Testis (tissue), 3 donors: ENCODE measurements around the gene TBC1D8B. TPM values are rescaled to one million over a fixed set of nuclear protein-coding genes. Genes with fewer than 3 reads are reported as not detected.

ENCODE experiments used
- DNase-seq: peaks from one replicate; pipeline ENCODE4 v3.0.0-alpha.2; 2019
- H3K27ac ChIP-seq, 2 donors: fragments of 200-600 bp; sonication (generic); one replicate each; pipeline ENCODE4 v1.5.1; 2019
- H3K27me3 ChIP-seq: fragments of 200-600 bp; sonication (generic); one replicate; pipeline ENCODE4 v1.5.1; 2019
- H3K36me3 ChIP-seq: fragments of 200-600 bp; sonication (generic); one replicate; pipeline ENCODE4 v1.5.1; 2017; ENCODE audit warnings: low read depth; ENCODE audit errors: missing control alignments
- H3K4me1 ChIP-seq: fragments of 200-600 bp; sonication (generic); one replicate; pipeline ENCODE4 v1.5.1; 2019
- H3K4me3 ChIP-seq, 2 donors: fragments of 200-600 bp; sonication (generic); one replicate each; pipeline ENCODE4 v1.5.1; 2017 to 2019
- H3K9me3 ChIP-seq: fragments of 200-600 bp; sonication (generic); one replicate; pipeline ENCODE4 v1.5.1; 2017
- POLR2A ChIP-seq: fragments of 450-650 bp; IDR thresholded peaks from one replicate; pipeline ENCODE4 v1.6.1; 2017; ENCODE audit warnings: antibody characterized with exemption, mild to moderate bottlenecking, moderate library complexity
- WGBS, 2 donors: methylation state at CpG; one replicate each; pipeline ENCODE4 v1.1.5; 2018; 5-methylcytosine and 5-hydroxymethylcytosine counted together
- intact Hi-C: fragments of 100-400 bp; cut with DNase I; formaldehyde crosslinking; loops from one replicate; pipeline ENCODE4 v1.15.1; 2023; ENCODE audit warnings: low total_unique reads
- polyA plus RNA-seq: library from polyadenylated mRNA; stranded (reverse); fragments of 350-450 nt; fragmentation: Illumina TruSeq; extraction: RNeasy Lipid Tissue Mini Kit (QIAGEN cat#74804); gene quantifications from one replicate; pipeline ENCODE4 v1.2.3, GENCODE V29; 2014; ENCODE audit warnings: low read depth, low replicate concordance; ENCODE audit not compliant: insufficient read depth
- total RNA-seq, 2 donors: library from RNA; depleted of rRNA; stranded (reverse); fragments of >200 nt; gene quantifications; one replicate each; pipeline ENCODE4 v1.2.3, GENCODE V29; 2016
- TF ChIP-seq, protein P1 (sequence below), 3 experiments: fragments of 450-650 bp in 2 of 3; fragments of 200-600 bp in 1 of 3; sonication (generic) in 1 of 3; IDR thresholded peaks; one replicate each; pipeline ENCODE4 v1.5.1; 2016 to 2019; ENCODE audit warnings: antibody characterized with exemption in 3 of 3, mild to moderate bottlenecking in 2 of 3, moderate library complexity in 1 of 3

The TBC1D8B gene
- total and polyA plus RNA-seq, 3 donors from 2014 or later: 6.1 to 27.0 (median 23.8) TPM

- intact Hi-C loops: no loop called here
- Histone ChIP-seq H3K36me3 (no peaks in the 10 kb centered on the region), H3K9me3 (no peaks in the 10 kb centered on the region), H3K27ac (no peak overlapping the region), H3K4me3 (no peak overlapping the region), H3K27me3 (no peaks in the 10 kb centered on the region), H3K4me1 (no peaks in the 10 kb centered on the region)
- TF ChIP-seq POLR2A: no peak
- TF ChIP-seq, protein P1, sequence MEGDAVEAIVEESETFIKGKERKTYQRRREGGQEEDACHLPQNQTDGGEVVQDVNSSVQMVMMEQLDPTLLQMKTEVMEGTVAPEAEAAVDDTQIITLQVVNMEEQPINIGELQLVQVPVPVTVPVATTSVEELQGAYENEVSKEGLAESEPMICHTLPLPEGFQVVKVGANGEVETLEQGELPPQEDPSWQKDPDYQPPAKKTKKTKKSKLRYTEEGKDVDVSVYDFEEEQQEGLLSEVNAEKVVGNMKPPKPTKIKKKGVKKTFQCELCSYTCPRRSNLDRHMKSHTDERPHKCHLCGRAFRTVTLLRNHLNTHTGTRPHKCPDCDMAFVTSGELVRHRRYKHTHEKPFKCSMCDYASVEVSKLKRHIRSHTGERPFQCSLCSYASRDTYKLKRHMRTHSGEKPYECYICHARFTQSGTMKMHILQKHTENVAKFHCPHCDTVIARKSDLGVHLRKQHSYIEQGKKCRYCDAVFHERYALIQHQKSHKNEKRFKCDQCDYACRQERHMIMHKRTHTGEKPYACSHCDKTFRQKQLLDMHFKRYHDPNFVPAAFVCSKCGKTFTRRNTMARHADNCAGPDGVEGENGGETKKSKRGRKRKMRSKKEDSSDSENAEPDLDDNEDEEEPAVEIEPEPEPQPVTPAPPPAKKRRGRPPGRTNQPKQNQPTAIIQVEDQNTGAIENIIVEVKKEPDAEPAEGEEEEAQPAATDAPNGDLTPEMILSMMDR (IDR thresholded peaks at IDR 0.05): no peak
- 100% methylated on average over 1 of the region's 1 CpG; no CpG with 5 or more reads in 1 of the 2 donors for WGBS, 2 donors
- DNase-seq: no peak
These were observed 87.0 kb downstream of the TBC1D8B start for GRCh38 chrX:106889468-106889867.

DNA sequence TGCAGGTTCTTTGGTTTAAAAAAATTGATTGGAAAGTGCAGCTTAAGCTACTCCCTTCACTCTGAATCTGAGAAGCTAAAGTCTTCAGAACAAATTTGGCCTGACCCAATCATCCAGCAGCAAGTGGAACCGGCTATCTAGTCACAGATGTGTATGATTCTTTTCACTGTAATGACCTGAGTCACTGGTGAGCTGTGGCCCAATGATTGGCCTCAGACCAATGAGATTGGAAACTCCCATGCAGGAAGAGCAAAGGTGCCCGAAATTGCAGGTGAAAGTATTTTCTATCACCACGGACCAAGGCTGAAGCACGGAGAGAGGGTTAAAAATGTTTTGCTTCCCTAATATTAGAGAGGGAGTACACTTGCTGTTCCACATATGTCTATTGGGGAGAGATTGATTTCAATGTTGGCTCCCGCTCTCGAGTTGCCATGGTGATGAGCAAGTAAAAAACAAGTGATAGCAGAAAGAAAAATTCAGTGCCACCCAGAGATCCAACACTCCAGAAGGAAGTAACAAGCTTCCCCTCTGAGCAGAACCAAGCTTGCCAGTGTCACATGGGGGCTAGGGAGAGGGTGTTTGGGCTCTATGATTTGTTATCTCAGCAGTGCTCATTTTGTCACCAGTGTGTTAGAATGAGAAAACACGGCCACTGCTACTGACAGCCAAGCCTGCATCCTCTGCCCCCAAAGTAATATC is 89.4 kb downstream of the TBC1D8B start:
- no peak for DNase-seq
- Histone ChIP-seq H3K27ac (no peak overlapping the region), H3K4me1 (no peaks in the 10 kb centered on the region), H3K9me3 (no peaks in the 10 kb centered on the region), H3K4me3 (no peak overlapping the region), H3K36me3 (no peaks in the 10 kb centered on the region), H3K27me3 (no peaks in the 10 kb centered on the region)
- intact Hi-C loops: no loop called here
- TF ChIP-seq, protein P1 (IDR thresholded peaks at IDR 0.05): no peak
- TF ChIP-seq POLR2A: no peak
- WGBS, 2 donors: 74 to 87% methylated on average over 6 to 7 of the region's 7 CpGs

DNA sequence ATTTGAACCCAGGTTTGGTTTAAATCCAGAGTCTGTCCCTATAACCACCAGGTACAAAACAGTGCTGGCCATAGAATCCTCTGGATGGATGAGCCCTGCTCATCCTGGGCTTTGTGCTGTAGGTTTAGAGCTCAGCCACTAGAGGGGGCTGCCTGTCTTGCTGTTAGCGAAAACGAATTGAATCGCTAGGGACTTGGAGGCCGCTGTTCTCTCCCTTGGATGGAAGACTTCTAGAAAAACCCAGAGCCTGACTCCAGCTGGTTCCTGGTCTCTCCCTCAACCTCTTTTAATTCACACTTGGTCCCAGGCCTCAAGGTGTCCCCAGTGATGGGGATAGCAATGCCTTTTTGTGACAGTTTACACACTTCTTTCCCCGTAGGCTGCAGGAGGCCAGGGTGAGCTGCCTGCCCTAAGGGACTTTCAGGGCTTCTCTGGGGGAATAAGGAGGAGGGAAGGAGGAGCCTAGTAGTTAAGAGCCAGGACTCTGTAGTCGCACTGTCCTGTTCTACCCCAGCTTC is 92.0 kb downstream of the TBC1D8B start:
- DNase-seq: peak; percentile 65
- Histone ChIP-seq H3K27ac (no peak overlapping the region), H3K27me3 (no peaks in the 10 kb centered on the region), H3K36me3 (no peaks in the 10 kb centered on the region), H3K4me3 (no peak overlapping the region), H3K9me3 (no peaks in the 10 kb centered on the region), H3K4me1 (no peaks in the 10 kb centered on the region)
- intact Hi-C loops: no loop called here
- WGBS, 2 donors: 0 to 27% methylated on average over 1 to 6 of the region's 6 CpGs
- no peak for TF ChIP-seq POLR2A
- TF ChIP-seq, protein P1 (IDR thresholded peaks at IDR 0.05): peak; percentile 33 to 50 (median 48)

DNA sequence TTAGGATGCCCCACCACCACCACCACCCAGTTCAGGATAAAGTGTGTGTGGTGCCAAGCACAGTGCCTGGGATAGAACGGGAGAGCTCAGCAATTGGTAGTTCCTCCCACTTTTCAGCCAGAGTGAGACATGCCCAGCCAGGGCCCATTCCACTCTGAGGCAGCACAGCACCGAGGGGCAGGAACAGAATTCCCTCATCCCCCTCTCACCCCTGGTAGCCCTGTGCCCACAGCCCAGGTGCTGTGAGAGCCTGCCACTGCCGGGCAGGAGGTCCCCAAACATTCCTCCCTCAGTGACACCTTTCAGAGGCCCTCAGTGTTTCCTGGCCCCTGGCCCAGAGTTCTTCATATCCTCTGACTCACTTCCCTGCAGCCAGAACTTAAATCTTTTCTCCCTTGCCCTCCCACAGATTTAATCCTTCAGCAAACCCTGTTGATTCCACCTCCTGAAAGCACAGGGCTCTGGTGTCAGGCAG is 92.5 kb downstream of the TBC1D8B start:
- DNase-seq: no peak
- Histone ChIP-seq H3K36me3 (no peaks in the 10 kb centered on the region), H3K4me1 (no peaks in the 10 kb centered on the region), H3K9me3 (no peaks in the 10 kb centered on the region), H3K27ac (no peak overlapping the region), H3K4me3 (no peak overlapping the region), H3K27me3 (no peaks in the 10 kb centered on the region)
- 33 to 67% methylated on average over 1 to 2 of the region's 3 CpGs for WGBS, 2 donors
- no peak for TF ChIP-seq POLR2A
- TF ChIP-seq, protein P1 (IDR thresholded peaks at IDR 0.05): no peak
- intact Hi-C loops: no loop called here
